Stimulated activated CD8-positive, alpha-beta memory T cell treated with anti-CD3 and anti-CD28 coated beads, Interleukin-12 subunit alpha, Interleukin-12 subunit beta, amount 100 ng/mL, for 4 hours (primary cell): ENCODE data around the gene SGK1.
"Not testable (repeated sequence)": the region's sequence is repeated elsewhere in the genome, so short reads cannot be mapped to it uniquely, and the experiment has no call there.

ENCODE experiments used
- DNase-seq: peaks from one replicate; pipeline ENCODE4 v3.0.0-alpha.2; 2020; ENCODE audit warnings: low read depth

The SGK1 gene

DNA sequence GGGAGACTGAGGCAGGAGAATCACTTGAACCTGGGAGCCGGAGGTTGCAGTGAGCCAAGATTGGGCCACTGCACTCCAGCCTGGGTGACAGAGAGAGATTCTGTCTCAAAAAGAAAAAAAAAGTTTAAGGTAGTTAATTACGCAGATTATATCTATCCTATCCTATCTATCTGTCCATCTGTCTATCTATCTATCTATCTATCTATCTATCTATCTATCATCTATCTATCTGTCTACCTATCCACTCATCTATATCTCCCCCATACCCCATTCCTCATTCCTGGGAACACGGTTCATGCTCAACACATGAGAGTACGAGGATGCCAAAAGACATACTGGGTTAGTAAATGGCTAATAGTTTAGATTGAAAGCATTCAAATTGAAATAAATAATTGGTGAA lies 8.3 kb upstream of the SGK1 start:
- not testable (repeated sequence) for DNase-seq

DNA sequence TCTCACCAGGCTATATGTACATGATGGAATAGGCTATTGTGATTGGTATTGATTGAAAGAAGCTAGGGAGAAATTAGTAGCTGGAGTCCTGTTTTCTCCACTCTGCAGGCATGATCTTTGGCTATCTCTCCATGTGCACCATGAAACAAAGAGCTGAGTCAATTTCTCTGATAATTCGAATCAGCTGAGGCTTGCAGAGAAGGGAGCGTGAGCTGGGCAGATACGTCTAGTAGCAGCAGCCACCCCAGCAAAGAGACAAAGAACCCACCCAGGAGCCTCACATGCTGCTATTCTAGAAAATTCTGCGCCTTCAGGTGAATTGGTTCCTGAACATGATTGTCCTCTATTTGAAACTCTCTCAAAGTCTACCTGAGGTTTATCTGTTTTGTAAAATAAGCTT lies 6.9 kb upstream of the SGK1 start:
- no peak for DNase-seq

GRCh38 chr6:134324141-134324540 lies 6.2 kb upstream of the SGK1 start:
- DNase-seq: no peak

- DNase-seq: no peak
These were observed 5.8 kb upstream of the SGK1 start for GRCh38 chr6:134323698-134324097.

DNA sequence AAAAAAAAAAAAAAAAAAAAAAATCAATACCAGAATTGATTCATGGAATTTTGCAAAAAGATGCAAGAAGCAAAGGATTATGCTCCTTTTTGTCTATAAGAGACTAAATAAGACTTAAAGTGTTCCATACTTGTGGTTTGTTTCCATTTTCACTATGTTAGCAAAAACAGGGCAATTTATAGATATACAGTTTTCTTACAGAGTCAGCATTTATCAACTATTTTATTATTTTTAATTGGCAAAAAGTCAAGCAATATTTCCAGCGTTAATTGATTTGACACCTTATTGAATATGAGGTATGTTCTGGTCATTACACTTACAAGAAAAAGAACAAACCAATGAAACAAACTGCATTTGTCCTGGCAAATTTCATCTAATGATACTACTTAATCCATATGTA lies 5.4 kb upstream of the SGK1 start:
- no peak for DNase-seq

DNA sequence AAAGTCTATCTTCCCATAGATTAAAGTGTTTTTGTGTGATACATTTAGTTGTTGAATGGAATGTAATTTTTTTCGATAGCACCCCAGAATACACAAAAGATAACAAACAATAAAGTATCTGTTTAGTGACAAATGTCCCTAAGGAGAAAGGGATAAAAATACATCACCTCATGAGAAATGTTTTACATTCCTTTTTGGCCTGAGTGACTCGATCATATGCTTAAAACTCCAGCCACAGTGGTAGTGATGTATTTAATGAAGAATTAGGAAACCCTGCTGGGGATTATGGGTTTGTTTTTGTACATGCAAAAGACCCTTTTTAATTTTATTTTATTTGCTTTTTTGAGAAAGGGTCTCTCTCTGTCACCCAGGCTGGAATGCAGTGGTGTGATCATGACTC lies 4.3 kb upstream of the SGK1 start:
- no peak for DNase-seq

- DNase-seq: no peak
These were observed 3.3 kb upstream of the SGK1 start for GRCh38 chr6:134321246-134321645.

GRCh38 chr6:134319686-134320085 lies 1.8 kb upstream of the SGK1 start:
- DNase-seq: not testable (repeated sequence)

GRCh38 chr6:134318974-134319281 lies 1.0 kb upstream of the SGK1 start:
- DNase-seq: no peak

GRCh38 chr6:134318236-134318973 lies 493 bp upstream of the SGK1 start:
- no peak for DNase-seq

DNA sequence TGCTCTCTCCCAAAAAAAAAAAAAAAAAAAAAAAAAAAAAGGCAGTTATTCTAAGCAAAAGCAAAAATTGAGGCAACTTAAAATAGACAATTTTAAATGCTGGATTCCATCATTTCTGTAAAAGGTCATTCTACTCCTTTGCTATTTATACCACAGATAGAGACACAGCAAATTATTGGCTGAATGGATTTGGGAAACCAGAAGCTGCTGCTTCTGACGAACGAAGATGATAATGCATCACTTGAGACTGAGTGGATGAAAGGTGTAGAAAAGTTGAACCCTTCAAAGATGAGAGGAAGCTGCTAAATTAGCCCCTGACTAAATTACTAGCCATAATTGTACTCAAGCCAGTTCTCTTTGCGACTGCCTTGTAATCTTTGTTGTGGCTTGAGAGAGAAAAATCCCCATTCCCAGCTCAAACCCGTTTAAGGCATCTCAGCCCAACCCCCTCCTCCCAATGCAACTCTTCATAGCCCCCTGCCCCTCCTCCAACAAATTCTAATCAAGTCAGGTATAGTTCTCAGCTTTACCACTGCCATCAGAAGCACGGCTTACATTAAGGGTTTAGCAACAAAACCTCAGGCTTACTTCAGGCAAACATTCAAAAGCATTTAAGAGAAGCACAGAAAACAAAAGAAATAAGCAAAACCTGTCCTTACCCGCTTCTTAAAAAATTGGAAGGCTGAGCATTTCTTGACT lies 1.0 kb downstream of the SGK1 start:
- DNase-seq: no peak

GRCh38 chr6:134315974-134316441 lies 1.9 kb downstream of the SGK1 start:
- no peak for DNase-seq

DNA sequence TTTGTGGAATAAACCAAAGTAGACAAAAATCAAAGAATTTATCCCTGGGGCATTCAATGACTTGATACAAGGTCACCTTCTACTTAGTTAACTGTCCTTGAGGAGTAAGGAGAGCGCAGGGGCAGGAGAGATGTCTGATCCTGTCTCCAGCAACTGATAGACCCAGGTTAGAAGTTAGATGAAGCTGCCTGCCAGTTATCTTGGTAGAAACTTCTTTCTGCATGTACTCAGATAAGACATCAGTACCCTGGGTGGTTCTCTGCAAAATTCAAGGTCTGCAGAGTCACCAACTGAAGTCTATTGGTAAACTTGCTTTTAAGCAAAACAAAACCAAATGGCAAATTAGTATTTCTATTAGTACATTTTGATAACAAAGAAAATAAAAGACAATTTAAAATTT lies 2.7 kb downstream of the SGK1 start:
- no peak for DNase-seq

DNA sequence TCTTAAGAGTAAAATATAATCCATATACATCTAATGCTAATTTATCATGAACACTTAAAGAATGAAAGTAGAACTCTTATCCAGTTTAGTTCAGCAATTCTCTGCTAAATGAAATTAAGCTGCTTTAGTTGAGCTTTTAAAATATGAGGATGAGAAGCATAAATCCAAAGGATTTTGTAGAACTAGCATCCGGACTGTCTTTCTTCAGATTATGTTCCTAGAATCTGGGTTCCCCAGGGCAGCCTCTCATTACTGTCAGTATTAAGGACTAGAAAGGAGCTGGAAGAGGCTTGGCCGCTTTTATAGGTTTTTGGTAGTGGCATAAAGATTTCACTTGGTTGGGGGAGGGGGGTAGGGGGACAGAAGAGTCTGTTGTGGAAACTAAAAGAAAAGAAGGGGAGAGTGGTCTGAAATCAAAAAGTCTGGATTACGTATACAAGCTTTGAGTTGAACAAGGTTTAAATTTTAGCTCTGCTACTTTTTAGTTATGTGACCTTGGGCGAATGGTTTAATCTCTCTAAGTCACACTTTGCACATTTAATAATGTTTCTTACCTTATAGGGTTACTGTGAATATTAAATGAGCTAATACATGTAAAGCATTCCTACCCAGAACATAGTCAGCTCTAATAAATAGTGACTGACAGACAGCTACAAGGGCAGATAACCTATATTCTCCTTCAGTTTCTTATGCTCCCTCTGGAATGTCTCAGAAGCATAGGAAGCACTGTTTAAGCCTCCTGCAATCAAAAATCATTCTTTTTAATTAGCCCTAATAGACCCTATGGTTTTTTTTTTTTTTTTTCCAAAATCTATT lies 3.7 kb downstream of the SGK1 start:
- DNase-seq: no peak

GRCh38 chr6:134312038-134312660 lies 5.8 kb downstream of the SGK1 start:
- DNase-seq: no peak

DNA sequence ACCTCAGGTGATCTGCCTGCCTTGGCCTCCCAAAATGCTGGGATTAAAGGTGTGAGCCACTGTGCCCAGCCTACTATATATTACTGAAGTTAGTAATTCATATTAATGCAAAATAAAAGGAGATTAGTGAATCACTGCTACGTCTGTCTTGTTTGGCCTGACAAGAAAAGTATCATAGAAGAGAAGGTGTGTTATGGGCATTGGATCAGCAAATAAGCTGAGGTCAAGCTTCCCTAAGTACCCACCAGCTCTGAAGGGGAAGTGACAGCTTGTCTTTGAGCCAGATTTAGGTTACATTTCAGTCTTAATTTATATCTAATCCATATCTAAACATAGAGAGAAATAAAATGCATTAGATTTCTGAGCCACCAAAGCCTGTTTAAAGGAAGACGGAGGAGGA lies 7.1 kb downstream of the SGK1 start:
- DNase-seq: no peak

GRCh38 chr6:134309983-134310605 lies 7.8 kb downstream of the SGK1 start:
- no peak for DNase-seq

DNA sequence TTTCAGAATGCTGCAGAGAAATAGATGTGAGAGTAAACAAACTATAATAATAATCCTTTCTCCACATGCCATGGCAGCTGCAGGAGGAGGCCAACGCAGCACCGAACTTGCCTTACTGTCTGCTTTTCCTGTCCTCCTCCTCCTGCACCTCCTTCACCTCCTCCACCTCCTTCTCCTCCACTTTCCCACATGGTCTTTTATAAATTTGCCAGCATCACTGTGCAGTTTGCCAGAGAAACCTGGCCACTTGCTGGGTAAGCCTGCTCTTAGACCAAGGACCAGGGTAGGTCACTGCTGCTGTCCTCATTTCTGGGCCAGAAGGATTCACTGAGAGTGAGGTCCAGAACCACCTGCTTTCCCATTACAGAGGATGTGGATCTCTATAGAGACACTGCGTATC lies 8.7 kb downstream of the SGK1 start:
- DNase-seq: no peak

GRCh38 chr6:134308800-134309199 lies 9.1 kb downstream of the SGK1 start:
- no peak for DNase-seq

- no peak for DNase-seq
These were observed 10.0 kb downstream of the SGK1 start for GRCh38 chr6:134307870-134308269.

DNA sequence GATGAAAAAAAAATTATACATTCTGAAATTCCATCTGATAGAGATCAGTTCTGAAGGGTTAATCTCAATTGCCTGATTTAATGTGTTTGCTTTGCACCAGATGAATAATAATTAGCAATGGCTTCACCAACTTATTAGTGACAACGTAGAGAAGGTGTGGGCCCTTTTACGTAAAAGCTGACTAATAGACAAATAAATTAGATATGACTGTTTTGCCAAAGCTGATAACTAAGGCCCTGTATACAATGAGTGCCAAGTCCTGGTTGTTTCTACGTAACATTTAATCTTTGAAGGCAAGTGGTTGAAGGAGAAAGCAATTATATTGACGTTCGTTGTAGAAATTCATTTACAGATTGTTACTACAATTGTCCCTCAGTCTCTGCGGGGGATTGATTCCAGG lies 10.8 kb downstream of the SGK1 start:
- no peak for DNase-seq

GRCh38 chr6:134304381-134304780 lies 13.5 kb downstream of the SGK1 start:
- DNase-seq: not testable (repeated sequence)
